Activated T-helper 2 cell treated with anti-CD3 and anti-CD28 coated beads, Interferon-gamma antibody, Interleukin-2, Interleukin-4, amounts not matched to agents 10 μg/mL and 5 μg/mL and 100 μg/mL, durations not matched to agents 14 hours and 24 hours and 36 hours (primary cell): ENCODE results near the gene KRT77. TPM values are rescaled to one million over a fixed set of nuclear protein-coding genes. Genes with fewer than 3 reads are reported as not detected.

Source experiments
- DNase-seq: peaks from one replicate; pipeline ENCODE4 v3.0.0; 2021; ENCODE audit warnings: low spot score
- H3K27ac Mint-ChIP-seq: one replicate; pipeline ENCODE4 v1.8.0; 2021; ENCODE audit warnings: mixed read lengths
- H3K27me3 Mint-ChIP-seq: one replicate; pipeline ENCODE4 v1.8.0; 2021; ENCODE audit warnings: low read depth, mixed read lengths
- H3K36me3 Mint-ChIP-seq: one replicate; pipeline ENCODE4 v1.8.0; 2021; ENCODE audit warnings: low read depth, mixed read lengths
- H3K4me1 Mint-ChIP-seq: one replicate; pipeline ENCODE4 v1.8.0; 2021; ENCODE audit warnings: low read depth, mixed read lengths
- H3K4me3 Mint-ChIP-seq: one replicate; pipeline ENCODE4 v1.8.0; 2021; ENCODE audit warnings: low read depth, mild to moderate bottlenecking, moderate library complexity, mixed read lengths
- H3K9me3 Mint-ChIP-seq: one replicate; pipeline ENCODE4 v1.8.0; 2021; ENCODE audit warnings: mixed read lengths
- intact Hi-C: fragments of 100-400 bp; cut with micrococcal nuclease; formaldehyde crosslinking; loops from one replicate; pipeline ENCODE4 v1.15.1; 2023
- total RNA-seq: library from RNA; stranded (reverse); gene quantifications from 2 replicates; pipeline ENCODE4 v1.2.3, GENCODE V29; 2022

Gene KRT77
- total RNA-seq, 1 donor from 2014 or later: not detected

DNA sequence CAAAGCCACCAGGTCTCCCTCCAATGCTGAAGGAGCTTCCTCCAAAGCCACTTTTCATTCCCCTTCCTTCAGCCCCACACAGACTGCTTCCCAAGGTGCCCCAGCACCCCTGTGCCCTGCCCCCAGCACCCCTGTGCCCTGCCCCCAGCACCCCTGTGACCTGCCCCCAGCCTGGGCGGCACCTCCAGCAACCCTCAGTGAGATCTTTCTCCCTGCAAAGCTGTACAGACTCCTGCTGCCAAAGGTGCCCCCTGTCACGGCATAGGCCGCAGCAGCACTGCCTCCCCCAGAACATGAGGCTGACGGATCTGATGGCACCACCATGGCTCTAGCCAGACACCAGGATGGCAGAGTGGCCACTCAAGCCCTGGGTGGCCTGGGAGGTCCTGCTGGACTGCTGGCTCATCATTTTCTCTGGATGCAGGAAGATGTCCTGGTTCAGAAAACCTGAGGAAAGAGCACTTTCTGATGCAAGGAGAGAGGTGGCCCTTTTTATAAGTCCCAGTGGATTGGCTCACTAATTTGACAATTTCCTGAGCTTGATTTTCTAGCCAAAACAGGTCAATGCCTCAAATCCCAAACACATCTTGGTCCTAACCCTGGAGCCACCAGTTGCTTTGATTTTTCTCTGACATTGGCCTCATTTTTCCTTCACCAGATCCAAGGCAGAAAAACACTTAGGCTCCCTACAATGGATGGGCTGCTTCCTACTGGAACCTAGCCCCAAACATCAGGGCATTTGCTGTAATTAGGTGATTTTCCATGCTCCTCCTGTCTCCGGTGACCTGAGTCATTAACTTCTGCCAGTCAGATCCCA is 32.7 kb upstream of the KRT77 start:
- no peaks in the 10 kb centered on the region for H3K4me1 Mint-ChIP-seq
- H3K27me3 Mint-ChIP-seq: no peaks in the 10 kb centered on the region
- H3K36me3 Mint-ChIP-seq: no peaks in the 10 kb centered on the region
- no peaks in the 10 kb centered on the region for H3K9me3 Mint-ChIP-seq
- no peak overlapping the region for H3K4me3 Mint-ChIP-seq
- H3K27ac Mint-ChIP-seq: no peak overlapping the region
- intact Hi-C loops: no loop called here
- DNase-seq: no peak

DNA sequence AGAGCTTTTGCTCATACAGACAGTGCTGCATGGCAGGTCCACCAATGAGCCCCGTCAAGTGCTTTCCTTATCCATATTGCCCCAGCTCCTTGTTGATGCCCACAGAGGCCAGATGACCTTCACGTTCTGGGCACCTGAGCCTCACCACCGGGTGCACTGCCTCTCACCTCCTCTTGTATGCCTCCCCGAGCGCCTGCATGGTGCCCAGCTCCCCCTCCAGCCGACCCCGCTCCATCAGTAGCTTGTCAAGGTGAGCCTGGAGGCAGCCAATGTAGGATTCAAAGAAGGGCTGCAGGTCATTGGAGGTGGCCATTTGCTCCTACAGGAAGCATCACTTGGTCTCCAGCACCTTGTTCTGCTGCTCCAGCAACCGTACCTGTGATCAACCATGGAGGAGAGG is 31.8 kb upstream of the KRT77 start:
- Mint-ChIP-seq H3K27ac (no peak overlapping the region), H3K4me1 (no peaks in the 10 kb centered on the region), H3K9me3 (no peaks in the 10 kb centered on the region), H3K27me3 (no peaks in the 10 kb centered on the region), H3K4me3 (no peak overlapping the region), H3K36me3 (no peaks in the 10 kb centered on the region)
- no peak for DNase-seq
- intact Hi-C loops: no loop called here

DNA sequence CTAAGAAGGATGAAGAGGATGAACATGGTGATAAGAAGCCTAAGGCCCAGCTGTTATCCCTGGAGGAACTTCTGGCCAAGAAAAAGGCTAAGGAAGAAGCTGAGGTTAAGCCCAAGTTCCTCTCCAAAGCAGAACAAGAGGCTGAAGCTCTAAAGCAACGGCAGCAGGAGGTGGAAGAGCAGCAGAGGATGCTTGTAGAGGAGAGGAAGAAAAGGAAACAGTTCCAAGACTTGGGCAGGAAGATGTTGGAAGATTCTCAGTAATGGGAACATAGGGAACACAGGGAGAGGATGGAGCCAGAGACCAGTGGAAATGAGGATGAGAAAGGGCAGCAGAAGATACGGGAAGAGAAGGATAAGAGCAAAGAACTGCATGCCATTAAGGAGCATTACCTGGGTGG is 27.5 kb upstream of the KRT77 start:
- Mint-ChIP-seq H3K36me3 (no peaks in the 10 kb centered on the region), H3K27ac (no peak overlapping the region), H3K4me1 (no peaks in the 10 kb centered on the region), H3K9me3 (no peaks in the 10 kb centered on the region), H3K4me3 (no peak overlapping the region), H3K27me3 (peaks cover 20% of the 10 kb centered on the region)
- DNase-seq: no peak
- intact Hi-C loops: no loop called here

DNA sequence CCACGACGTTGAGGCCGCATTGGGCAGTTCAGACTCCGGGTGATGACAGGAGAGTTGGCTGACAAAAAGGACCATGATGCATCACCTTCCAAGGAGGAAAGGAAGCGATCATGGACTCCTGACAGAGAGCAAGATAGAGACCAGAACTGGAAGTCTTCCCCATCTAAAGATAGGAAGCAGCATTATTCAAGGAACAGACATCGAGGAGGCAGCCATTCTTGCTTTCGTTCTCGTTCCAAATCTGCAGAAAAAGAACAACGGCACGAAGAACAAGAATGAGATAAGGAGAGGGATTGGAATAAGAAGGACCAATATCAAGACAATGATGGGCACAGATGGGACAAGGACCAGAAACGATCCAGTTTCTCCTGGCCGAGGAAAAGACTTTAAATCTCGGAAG is 27.1 kb upstream of the KRT77 start:
- no peak for DNase-seq
- Mint-ChIP-seq H3K27me3 (peaks cover 20% of the 10 kb centered on the region), H3K27ac (no peak overlapping the region), H3K4me3 (no peak overlapping the region), H3K4me1 (no peaks in the 10 kb centered on the region), H3K9me3 (no peaks in the 10 kb centered on the region), H3K36me3 (no peaks in the 10 kb centered on the region)
- intact Hi-C loops: no loop called here

DNA sequence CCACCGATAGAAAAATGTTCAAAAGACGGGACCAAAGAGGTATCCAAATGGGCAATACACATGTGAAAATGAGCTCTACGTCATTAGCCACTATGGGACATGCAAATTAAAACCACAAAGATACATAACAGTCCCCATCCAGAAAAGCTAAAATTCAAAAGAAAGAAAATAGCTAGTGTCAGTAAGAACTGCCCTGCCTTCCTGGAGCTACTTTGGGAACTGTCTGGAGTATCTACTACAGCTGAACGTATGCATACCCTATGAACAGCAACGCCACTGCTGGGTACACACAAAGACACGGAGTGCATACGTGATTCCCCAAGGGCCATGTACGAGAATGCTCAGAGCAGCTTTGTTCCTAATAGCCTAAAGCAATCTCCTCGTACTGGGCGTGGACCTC is 25.8 kb upstream of the KRT77 start:
- no peaks in the 10 kb centered on the region for H3K9me3 Mint-ChIP-seq
- H3K27me3 Mint-ChIP-seq: peaks cover 20% of the 10 kb centered on the region
- no peak for DNase-seq
- H3K27ac Mint-ChIP-seq: no peak overlapping the region
- H3K4me1 Mint-ChIP-seq: no peaks in the 10 kb centered on the region
- no peaks in the 10 kb centered on the region for H3K36me3 Mint-ChIP-seq
- H3K4me3 Mint-ChIP-seq: no peak overlapping the region
- intact Hi-C loops: no loop called here

DNA sequence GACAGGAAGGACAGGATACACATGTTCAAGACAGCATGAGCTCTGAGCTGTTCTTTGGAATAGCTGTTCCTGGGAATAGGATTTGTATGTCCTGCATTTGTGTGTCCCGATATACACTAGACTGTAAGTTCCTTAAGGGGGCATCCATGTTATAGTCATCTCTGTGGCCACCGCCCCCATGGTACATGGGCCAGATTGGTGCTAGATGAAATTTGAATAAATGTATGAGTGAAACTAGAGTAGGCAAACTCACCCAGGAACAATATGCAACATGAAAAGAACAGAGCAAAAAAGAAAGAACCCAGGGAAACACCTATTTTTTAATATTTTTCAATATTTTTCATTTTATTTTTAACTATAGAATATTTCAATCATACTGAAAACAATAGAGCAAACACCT is 25.1 kb upstream of the KRT77 start:
- intact Hi-C loops: no loop called here
- no peak for DNase-seq
- H3K9me3 Mint-ChIP-seq: no peaks in the 10 kb centered on the region
- no peaks in the 10 kb centered on the region for H3K36me3 Mint-ChIP-seq
- H3K27ac Mint-ChIP-seq: no peak overlapping the region
- no peaks in the 10 kb centered on the region for H3K4me1 Mint-ChIP-seq
- no peak overlapping the region for H3K4me3 Mint-ChIP-seq
- peaks cover 20% of the 10 kb centered on the region for H3K27me3 Mint-ChIP-seq

DNA sequence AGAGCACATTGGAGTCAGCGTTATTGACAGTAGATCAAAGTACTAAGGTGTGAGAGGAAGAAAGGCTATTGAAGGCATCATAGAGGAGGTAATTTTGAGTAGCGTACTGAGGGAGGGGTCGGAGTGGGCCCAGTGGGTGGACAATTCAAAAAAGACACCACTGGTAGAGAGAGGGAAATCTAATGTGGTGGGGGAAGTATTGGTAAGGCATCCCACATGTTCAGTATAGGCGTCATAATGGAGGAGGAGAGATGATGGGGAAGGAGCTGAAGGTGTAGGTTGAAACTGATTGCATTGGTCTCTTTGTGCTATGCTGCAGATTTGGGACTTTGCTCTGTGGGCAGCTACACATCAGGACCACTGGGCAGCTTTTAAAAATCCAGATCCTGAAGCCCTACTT is 23.7 kb upstream of the KRT77 start:
- no peaks in the 10 kb centered on the region for H3K9me3 Mint-ChIP-seq
- no peak for DNase-seq
- H3K27me3 Mint-ChIP-seq: peaks cover 20% of the 10 kb centered on the region
- H3K27ac Mint-ChIP-seq: no peak overlapping the region
- H3K4me1 Mint-ChIP-seq: no peaks in the 10 kb centered on the region
- H3K4me3 Mint-ChIP-seq: no peak overlapping the region
- no peaks in the 10 kb centered on the region for H3K36me3 Mint-ChIP-seq
- intact Hi-C loops: no loop called here

DNA sequence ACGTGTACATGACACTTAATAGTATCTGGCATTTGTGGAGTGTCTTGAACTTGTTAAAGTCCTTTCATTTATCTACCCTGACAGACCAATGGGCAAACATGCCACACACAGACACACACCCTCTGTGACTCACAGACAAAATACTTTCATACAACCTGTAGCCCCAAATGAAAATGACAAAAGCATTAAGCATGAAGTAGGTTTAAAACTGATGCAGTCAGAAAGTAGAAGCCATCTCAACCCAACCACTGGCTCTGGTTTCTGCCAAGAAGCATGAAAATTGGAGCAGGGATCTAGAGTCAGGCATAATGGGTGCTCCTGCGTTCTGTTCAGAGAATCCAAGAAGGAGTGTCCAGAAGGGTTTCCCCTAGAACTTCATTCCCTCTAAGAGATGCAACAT is 23.1 kb upstream of the KRT77 start:
- Mint-ChIP-seq H3K4me3 (no peak overlapping the region), H3K9me3 (no peaks in the 10 kb centered on the region), H3K4me1 (no peaks in the 10 kb centered on the region), H3K27me3 (peaks cover 20% of the 10 kb centered on the region), H3K27ac (no peak overlapping the region), H3K36me3 (no peaks in the 10 kb centered on the region)
- intact Hi-C loops: no loop called here
- no peak for DNase-seq

DNA sequence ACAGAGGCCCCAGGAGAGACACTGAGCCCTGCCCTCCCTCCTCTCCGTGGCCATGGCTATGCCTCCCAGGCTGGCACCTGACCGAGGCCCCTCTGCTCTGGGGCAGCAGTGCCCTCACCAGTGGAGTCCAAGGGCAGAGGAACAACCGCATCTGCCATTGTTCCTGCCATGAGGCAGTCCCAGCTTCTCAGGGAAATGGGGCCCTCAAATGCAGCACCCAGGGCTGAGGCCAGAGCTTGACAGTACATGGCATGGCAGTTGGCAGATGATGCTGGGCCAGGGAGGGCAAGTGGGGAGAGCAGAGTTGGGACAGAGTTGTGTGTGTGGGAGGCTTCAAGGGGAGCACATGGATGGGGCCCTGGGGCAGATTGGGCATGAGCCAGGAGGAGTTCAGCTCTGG is 21.1 kb upstream of the KRT77 start:
- no peaks in the 10 kb centered on the region for H3K4me1 Mint-ChIP-seq
- DNase-seq: no peak
- intact Hi-C loops: no loop called here
- no peak overlapping the region for H3K4me3 Mint-ChIP-seq
- H3K9me3 Mint-ChIP-seq: no peaks in the 10 kb centered on the region
- H3K27ac Mint-ChIP-seq: no peak overlapping the region
- peaks cover 16% of the 10 kb centered on the region for H3K27me3 Mint-ChIP-seq
- H3K36me3 Mint-ChIP-seq: no peaks in the 10 kb centered on the region

DNA sequence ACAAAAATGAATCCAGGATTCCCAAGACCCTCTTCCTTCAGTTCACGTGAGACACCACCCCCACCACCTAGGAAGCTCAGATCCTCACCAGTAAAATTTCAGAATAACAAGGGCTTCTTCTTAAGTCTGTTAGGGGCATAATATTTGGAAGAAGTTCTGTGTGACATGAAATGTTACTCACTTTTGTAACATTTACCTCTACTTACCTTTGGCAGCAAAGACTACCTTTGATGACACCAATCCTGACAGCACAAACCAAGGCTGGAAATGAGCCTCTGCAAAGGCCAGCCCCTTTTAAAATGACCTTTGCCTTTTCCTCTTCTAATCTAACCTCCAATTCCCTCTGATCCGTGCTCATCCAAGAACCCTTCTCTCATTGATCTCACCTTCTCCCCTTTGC is 19.4 kb upstream of the KRT77 start:
- H3K27me3 Mint-ChIP-seq: peaks cover 11% of the 10 kb centered on the region
- H3K9me3 Mint-ChIP-seq: no peaks in the 10 kb centered on the region
- intact Hi-C loops: no loop called here
- no peak overlapping the region for H3K4me3 Mint-ChIP-seq
- no peak overlapping the region for H3K27ac Mint-ChIP-seq
- no peaks in the 10 kb centered on the region for H3K4me1 Mint-ChIP-seq
- H3K36me3 Mint-ChIP-seq: no peaks in the 10 kb centered on the region
- DNase-seq: no peak

DNA sequence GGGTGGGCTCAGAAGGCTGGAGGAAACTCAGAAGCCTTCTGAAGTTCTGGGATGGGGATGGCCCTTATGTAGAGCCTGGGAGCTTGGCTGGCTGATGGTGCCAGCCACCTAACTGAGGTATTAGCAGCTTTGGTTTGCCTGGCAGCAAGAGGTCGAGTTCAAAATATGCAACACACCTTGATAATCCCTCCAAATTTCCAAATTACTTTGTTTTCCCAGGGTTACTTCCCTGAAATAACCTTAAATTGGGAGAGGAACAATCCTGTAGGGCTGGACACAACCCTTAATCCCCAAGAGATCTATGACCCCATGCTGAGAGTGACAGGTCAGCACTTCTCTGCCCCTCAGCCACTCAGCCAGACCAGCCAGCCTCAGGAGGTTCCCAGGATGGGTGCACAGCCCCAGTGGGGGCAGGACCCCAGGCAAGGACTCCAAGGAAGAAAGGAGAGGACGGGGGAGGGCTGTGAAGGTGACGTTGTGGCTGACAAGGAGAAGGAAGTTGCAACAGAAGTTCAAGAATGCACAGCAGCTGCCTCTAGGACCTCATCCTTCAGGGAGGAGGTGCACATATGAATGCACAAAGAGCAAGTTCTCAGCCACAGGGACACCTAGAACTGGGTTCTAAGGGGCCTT is 18.6 kb upstream of the KRT77 start:
- Mint-ChIP-seq H3K9me3 (no peaks in the 10 kb centered on the region), H3K4me1 (no peaks in the 10 kb centered on the region), H3K4me3 (no peak overlapping the region), H3K27ac (no peak overlapping the region), H3K36me3 (no peaks in the 10 kb centered on the region), H3K27me3 (peaks cover 8% of the 10 kb centered on the region)
- intact Hi-C loops: no loop called here
- no peak for DNase-seq

DNA sequence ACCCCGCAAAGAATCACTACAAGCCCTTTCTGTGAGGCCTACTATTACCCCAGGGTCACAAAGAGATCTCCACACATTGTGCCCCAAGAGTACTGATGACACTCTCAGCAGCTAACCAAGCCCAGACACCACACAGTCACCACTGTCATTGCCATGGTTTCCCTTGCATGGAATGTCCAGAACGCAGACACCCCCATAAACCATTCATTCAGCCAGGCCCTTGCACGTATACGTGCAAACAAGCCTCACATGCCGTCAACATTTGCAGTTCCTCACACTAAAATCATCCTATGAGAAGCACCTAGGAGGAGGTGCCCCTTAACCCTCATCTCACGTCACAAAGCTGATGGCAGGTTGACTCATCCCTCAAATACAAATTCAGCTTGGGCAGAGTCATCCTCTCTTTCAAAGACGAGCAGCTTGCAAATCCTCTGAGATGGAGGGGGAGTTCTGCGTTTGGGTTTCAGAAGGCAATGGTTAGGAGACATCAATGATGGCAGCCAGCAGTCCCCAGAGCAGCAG is 17.1 kb upstream of the KRT77 start:
- intact Hi-C loops: no loop called here
- peaks cover 17% of the 10 kb centered on the region for H3K27me3 Mint-ChIP-seq
- no peaks in the 10 kb centered on the region for H3K9me3 Mint-ChIP-seq
- no peak overlapping the region for H3K4me3 Mint-ChIP-seq
- no peak for DNase-seq
- H3K36me3 Mint-ChIP-seq: no peaks in the 10 kb centered on the region
- no peak overlapping the region for H3K27ac Mint-ChIP-seq
- H3K4me1 Mint-ChIP-seq: no peaks in the 10 kb centered on the region

DNA sequence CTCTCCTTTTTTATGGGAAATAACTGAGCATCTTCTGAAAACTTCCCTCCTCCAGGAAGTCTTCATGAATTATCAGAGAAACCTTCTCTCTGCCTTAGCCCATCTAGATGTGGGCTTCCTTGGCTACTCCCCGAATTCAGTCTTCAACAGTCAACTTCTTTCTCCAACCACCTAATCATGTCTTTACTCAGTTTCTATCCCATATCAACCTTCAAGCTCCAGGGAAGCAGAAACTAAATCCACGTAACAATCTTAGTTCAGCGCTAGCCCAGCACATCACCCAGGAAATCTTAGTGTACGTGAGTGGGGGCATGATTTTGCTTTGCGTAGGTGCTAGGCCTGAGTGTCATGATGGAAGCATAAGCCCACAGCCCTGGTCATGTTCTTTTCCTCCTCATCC is 12.7 kb upstream of the KRT77 start:
- intact Hi-C loops: no loop called here
- Mint-ChIP-seq H3K36me3 (no peaks in the 10 kb centered on the region), H3K4me3 (no peak overlapping the region), H3K27me3 (peaks cover 47% of the 10 kb centered on the region), H3K9me3 (no peaks in the 10 kb centered on the region), H3K27ac (no peak overlapping the region), H3K4me1 (peaks cover 3% of the 10 kb centered on the region)
- no peak for DNase-seq
